Measurements from ENCODE around the gene TMEM91.

Gene TMEM91

DNA sequence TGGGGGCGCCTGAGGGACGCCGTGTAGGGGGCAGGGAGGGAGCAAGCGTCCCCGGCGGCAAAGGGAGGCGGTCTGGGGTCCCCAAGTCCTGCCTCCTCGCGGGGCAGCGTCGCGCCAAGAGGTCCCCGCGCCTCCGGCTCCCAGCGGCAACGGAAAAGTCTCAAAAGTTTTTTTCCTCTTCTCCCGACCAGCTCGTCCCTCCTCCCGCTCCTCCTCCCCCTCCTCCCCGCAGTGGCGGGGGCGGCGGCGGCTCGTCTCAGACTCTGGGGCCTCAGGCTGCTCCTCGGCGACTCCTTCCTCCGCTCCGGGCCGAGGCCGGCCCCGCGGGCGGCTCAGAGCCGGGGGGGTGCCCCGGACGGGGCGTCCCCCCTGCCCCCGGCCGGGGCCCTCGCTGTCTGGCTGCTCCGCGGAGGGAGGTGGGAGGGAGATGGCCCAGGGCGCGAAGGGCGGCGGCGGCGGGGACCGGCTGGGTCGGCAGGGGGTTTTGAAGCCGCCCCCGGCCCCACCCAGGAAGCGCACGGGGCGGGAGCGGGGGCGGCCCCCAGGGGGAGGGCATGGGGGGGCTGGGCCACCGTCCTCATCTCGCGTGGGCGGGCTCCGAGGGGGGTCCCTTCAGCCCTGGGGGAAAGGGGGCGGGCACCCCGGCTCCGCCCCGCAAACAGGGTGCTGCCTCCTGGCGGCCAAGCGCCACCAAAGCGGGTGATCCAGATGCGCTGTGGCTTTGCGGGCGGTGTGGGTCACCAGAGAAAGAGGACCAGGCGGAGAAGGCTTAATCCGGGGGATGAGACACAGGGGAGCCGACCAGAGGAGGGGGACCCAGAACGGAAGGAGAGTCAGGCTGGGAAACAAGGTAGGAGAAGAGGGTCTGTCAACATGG is 22.6 kb upstream of the TMEM91 start, which contains the start of gene TGFB1:
TGFB1 (minus strand) TSS at position 457 of the 877 bp plus-strand sequence. CDS start 878 bp downstream, outside the sequence.
- peaks cover 0 to 35% (median 16%) of the 10 kb centered on the region in 4 donors for H3K4me1 ChIP-seq
- H3K4me3 ChIP-seq: peak within 1 kb of the TSS; percentile 83 to 96
- peak; percentile 90 to 95 for DNase-seq
- H3K9me3 ChIP-seq: no peaks in the 10 kb centered on the region
- H3K36me3 ChIP-seq: no peaks in the 10 kb centered on the region
- H3K27ac ChIP-seq: peak within 1 kb of the TSS; percentile 89
- H3K27me3 ChIP-seq: no peaks in the 10 kb centered on the region
- intact Hi-C loops (cut with DNase I; ENCODE audit: low total_unique reads): loop anchor here (5.0 kb wide), 1 partner anchor 41 kb away; the partner anchor contains the start of gene CCDC97
- TF ChIP-seq, protein P1, sequence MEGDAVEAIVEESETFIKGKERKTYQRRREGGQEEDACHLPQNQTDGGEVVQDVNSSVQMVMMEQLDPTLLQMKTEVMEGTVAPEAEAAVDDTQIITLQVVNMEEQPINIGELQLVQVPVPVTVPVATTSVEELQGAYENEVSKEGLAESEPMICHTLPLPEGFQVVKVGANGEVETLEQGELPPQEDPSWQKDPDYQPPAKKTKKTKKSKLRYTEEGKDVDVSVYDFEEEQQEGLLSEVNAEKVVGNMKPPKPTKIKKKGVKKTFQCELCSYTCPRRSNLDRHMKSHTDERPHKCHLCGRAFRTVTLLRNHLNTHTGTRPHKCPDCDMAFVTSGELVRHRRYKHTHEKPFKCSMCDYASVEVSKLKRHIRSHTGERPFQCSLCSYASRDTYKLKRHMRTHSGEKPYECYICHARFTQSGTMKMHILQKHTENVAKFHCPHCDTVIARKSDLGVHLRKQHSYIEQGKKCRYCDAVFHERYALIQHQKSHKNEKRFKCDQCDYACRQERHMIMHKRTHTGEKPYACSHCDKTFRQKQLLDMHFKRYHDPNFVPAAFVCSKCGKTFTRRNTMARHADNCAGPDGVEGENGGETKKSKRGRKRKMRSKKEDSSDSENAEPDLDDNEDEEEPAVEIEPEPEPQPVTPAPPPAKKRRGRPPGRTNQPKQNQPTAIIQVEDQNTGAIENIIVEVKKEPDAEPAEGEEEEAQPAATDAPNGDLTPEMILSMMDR (IDR thresholded peaks at IDR 0.05): peak; percentile 87 to 88

DNA sequence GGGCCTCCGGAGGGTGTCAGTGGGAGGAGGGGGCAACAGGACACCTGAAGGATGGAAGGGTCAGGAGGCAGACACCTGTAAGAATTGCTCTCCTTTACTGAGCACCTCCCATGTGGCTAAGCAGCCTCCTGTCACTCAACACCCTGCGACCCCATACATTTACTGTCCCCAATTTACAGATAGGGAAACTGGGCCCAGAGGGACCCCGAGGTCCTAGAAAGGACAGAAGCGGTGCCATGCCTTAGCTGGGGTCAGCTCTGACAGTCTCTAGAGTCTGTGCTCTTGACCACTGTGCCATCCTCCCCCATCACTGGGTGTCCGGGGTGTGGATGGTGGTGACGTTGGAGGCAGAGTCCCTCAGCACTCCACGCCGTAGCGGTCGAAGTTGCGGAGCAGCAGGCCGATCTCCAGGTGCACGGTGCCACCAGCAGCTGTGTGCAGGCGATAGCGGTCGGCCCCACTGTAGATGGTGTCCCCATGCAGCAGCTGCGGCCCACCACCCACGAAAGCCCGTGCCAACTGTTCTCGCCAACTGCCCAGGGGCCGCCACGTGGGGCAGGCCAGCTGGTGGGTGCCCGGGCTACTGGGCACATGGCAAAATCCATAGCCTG is 21.9 kb upstream of the TMEM91 start:
- H3K9me3 ChIP-seq: no peaks in the 10 kb centered on the region
- H3K36me3 ChIP-seq: no peaks in the 10 kb centered on the region
- peak overlapping the region; percentile 89 for H3K27ac ChIP-seq
- H3K27me3 ChIP-seq: no peaks in the 10 kb centered on the region
- peak overlapping the region; percentile 83 to 96 for H3K4me3 ChIP-seq
- DNase-seq: no peak
- TF ChIP-seq, protein P1 (IDR thresholded peaks at IDR 0.05): peak in 1 of 2 experiments; percentile 4
- H3K4me1 ChIP-seq: peaks cover 0 to 35% (median 16%) of the 10 kb centered on the region in 4 donors
- intact Hi-C loops (cut with DNase I; ENCODE audit: low total_unique reads): loop anchor here (5.0 kb wide), 1 partner anchor 42 kb away; the partner anchor contains the start of gene CCDC97

DNA sequence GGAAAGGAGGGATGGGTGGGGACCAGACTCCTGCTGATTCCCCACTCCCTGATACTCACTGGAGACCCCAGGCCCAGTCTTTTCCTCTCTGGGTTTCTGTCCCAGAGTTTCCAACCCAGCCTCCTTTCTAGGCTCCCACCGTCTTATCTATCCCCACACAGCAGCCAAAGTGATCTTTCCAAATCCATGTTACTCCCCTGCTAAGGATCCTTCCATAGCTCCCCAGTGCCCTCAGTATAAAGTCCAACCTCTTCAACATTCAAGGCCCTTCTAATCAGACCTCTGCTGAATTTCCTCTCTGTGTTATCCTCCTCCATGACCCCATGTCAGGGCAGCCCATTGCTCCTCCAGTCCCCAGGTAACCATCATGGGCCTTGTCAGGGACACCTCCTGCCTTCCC is 21.3 kb upstream of the TMEM91 start:
- DNase-seq: no peak
- intact Hi-C loops (cut with DNase I; ENCODE audit: low total_unique reads): loop anchor here (5.0 kb wide), 1 partner anchor 148 kb away; no protein-coding TSS in a partner anchor
- Histone ChIP-seq H3K4me1 (peaks cover 0 to 35% (median 14%) of the 10 kb centered on the region in 4 donors), H3K4me3 (no peak overlapping the region), H3K27ac (peak overlapping the region in 1 of 2 donors; percentile 11), H3K27me3 (no peaks in the 10 kb centered on the region), H3K9me3 (no peaks in the 10 kb centered on the region), H3K36me3 (no peaks in the 10 kb centered on the region)
- TF ChIP-seq, protein P1 (IDR thresholded peaks at IDR 0.05): no peak

GRCh38 chr19:41355802-41356201 is 20.5 kb upstream of the TMEM91 start:
- TF ChIP-seq, protein P1 (IDR thresholded peaks at IDR 0.05): no peak
- DNase-seq: no peak
- intact Hi-C loops (cut with DNase I; ENCODE audit: low total_unique reads): loop anchor here (5.0 kb wide), 1 partner anchor 149 kb away; no protein-coding TSS in a partner anchor
- no peak overlapping the region for H3K27ac ChIP-seq
- H3K27me3 ChIP-seq: no peaks in the 10 kb centered on the region
- no peaks in the 10 kb centered on the region for H3K36me3 ChIP-seq
- no peaks in the 10 kb centered on the region for H3K9me3 ChIP-seq
- peaks cover 0 to 30% (median 8%) of the 10 kb centered on the region in 4 donors for H3K4me1 ChIP-seq
- no peak overlapping the region for H3K4me3 ChIP-seq

DNA sequence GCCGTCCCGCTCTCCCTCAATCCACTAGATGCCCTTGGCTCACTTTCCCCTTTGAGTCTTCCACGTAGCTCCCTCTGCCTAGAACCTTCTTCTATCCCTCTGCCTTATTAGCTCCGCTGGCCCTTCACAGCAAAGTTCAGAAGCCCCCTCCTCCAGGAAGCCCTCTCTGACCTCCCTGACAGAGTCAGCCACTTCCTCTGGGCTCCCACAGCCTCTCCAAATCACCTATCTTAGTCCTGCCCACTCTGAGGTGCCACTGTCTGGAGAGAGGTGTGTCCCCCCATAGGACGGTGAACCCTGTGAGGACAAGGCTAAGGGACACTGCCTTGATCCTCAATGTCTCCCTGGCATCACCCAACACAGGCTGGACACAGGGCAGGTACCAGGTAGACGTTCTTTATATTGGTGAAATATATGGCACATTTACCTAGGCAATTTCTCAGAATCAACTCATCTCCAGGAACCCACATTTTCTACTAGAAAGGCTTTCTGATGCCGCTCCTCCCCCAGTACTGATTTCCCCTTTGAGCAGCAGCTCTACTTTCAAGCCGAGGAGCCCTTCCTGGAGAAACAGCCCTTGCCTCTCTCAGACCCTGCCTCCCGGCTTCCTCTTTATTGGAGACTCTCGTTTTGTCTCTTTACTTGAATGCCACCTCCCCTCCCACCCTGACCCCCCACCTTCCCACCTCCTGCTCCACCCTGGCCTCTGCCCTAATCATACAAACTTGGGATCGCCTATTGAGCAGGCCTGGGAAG is 19.2 kb upstream of the TMEM91 start:
- peaks cover 0 to 18% (median 4%) of the 10 kb centered on the region in 4 donors for H3K4me1 ChIP-seq
- no peak for DNase-seq
- H3K4me3 ChIP-seq: no peak overlapping the region
- no peaks in the 10 kb centered on the region for H3K27me3 ChIP-seq
- no peaks in the 10 kb centered on the region for H3K36me3 ChIP-seq
- intact Hi-C loops (cut with DNase I; ENCODE audit: low total_unique reads): loop anchor here (5.0 kb wide), 1 partner anchor 150 kb away; no protein-coding TSS in a partner anchor
- H3K27ac ChIP-seq: no peak overlapping the region
- TF ChIP-seq, protein P1 (IDR thresholded peaks at IDR 0.05): no peak
- H3K9me3 ChIP-seq: no peaks in the 10 kb centered on the region
